Measurements from ENCODE around the gene NTPCR.

- TF ChIP-seq CTCF (conservative IDR thresholded peaks at IDR 0.05; ENCODE audit: low read depth, low read length) (no peak), EZH2 (IDR thresholded peaks at IDR 0.05; ENCODE audit: borderline replicate concordance, low read depth, low read length, poor library complexity, severe bottlenecking) (no peak)
Observed at GRCh38 chr1:232915212-232915611, 35.2 kb upstream of the NTPCR start.

All from A673 (cell line).